ENCODE results near the gene ZNF862.

Gene ZNF862

GRCh38 chr7:149792220-149792595, 46.0 kb upstream of the ZNF862 start:
- Histone ChIP-seq H2BK120ac (ENCODE audit: low read depth, low read length) (no peak overlapping the region), H3K9ac (ENCODE audit: low read length) (no peak overlapping the region), H3K79me2 (ENCODE audit: control insufficient read depth, insufficient read depth, low read length) (no peaks in the 10 kb centered on the region), H3K36me3 (ENCODE audit: control insufficient read depth, insufficient read depth, low read length) (no peaks in the 10 kb centered on the region), H3K4ac (ENCODE audit: low read depth, low read length) (no peak overlapping the region), H3K18ac (ENCODE audit: low read length) (no peak overlapping the region), H4K8ac (ENCODE audit: low read depth, low read length) (no peak overlapping the region), H3K4me3 (ENCODE audit: low read length) (no peak overlapping the region), H3K27me3 (ENCODE audit: insufficient read depth, low read length, poor library complexity) (peaks cover 10% of the 10 kb centered on the region), H3K4me2 (ENCODE audit: low read length) (no peak overlapping the region), H2BK15ac (replicated peaks; ENCODE audit: low read depth) (no peak overlapping the region), H3K79me1 (ENCODE audit: low read length) (no peaks in the 10 kb centered on the region), H3K4me1 (ENCODE audit: control insufficient read depth, low read depth, low read length) (no peaks in the 10 kb centered on the region), H2AK5ac (ENCODE audit: low read length) (no peak overlapping the region), H2BK5ac (ENCODE audit: low read length) (no peak overlapping the region), H3K23ac (ENCODE audit: low read length) (no peak overlapping the region), H3K27ac (ENCODE audit: low read depth, low read length) (no peak overlapping the region), H3K56ac (ENCODE audit: low read length) (no peak overlapping the region), H4K5ac (ENCODE audit: low read length) (no peak overlapping the region)
- WGBS (ENCODE audit: extremely low coverage, insufficient coverage, low lambda C conversion rate): no CpG with 5 or more reads among the region's 15 CpGs
- no peak for DNase-seq

DNA sequence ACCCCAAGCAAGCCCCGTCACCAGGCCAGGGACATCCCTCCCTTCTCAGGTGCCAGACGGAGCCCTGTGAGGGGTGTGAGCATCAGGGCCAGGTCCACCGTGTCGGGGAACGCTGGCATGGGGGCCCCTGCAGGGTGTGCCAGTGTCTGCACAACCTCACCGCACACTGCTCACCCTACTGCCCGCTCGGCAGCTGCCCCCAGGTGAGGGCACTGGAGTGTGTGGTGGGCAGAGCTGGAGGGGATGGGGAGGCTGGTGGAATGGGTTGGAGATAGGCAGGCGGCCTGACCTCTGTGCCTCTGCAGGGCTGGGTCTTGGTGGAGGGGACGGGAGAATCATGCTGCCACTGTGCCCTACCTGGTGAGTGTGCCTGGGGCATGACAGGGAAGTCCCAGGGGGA, 44.9 kb upstream of the ZNF862 start:
- Histone ChIP-seq H2BK15ac (replicated peaks; ENCODE audit: low read depth) (no peak overlapping the region), H2BK5ac (ENCODE audit: low read length) (no peak overlapping the region), H3K23ac (ENCODE audit: low read length) (no peak overlapping the region), H3K4me3 (ENCODE audit: low read length) (no peak overlapping the region), H2AK5ac (ENCODE audit: low read length) (no peak overlapping the region), H4K8ac (ENCODE audit: low read depth, low read length) (no peak overlapping the region), H3K36me3 (ENCODE audit: control insufficient read depth, insufficient read depth, low read length) (no peaks in the 10 kb centered on the region), H3K4me2 (ENCODE audit: low read length) (no peak overlapping the region), H3K79me2 (ENCODE audit: control insufficient read depth, insufficient read depth, low read length) (no peaks in the 10 kb centered on the region), H3K79me1 (ENCODE audit: low read length) (no peaks in the 10 kb centered on the region), H3K27me3 (ENCODE audit: insufficient read depth, low read length, poor library complexity) (peaks cover 8% of the 10 kb centered on the region), H3K9ac (ENCODE audit: low read length) (no peak overlapping the region), H2BK120ac (ENCODE audit: low read depth, low read length) (no peak overlapping the region), H3K27ac (ENCODE audit: low read depth, low read length) (no peak overlapping the region), H3K4ac (ENCODE audit: low read depth, low read length) (no peak overlapping the region), H3K18ac (ENCODE audit: low read length) (no peak overlapping the region), H4K5ac (ENCODE audit: low read length) (no peak overlapping the region), H3K56ac (ENCODE audit: low read length) (no peak overlapping the region), H3K4me1 (ENCODE audit: control insufficient read depth, low read depth, low read length) (no peaks in the 10 kb centered on the region)
- no CpG with 5 or more reads among the region's 10 CpGs for WGBS (ENCODE audit: extremely low coverage, insufficient coverage, low lambda C conversion rate)
- DNase-seq: no peak

GRCh38 chr7:149794661-149795060, 43.5 kb upstream of the ZNF862 start:
- DNase-seq: no peak
- H3K9ac ChIP-seq (ENCODE audit: low read length): no peak overlapping the region
- no peak overlapping the region for H2BK120ac ChIP-seq (ENCODE audit: low read depth, low read length)
- no peak overlapping the region for H3K56ac ChIP-seq (ENCODE audit: low read length)
- no peak overlapping the region for H3K18ac ChIP-seq (ENCODE audit: low read length)
- H2BK15ac ChIP-seq (replicated peaks; ENCODE audit: low read depth): no peak overlapping the region
- H4K8ac ChIP-seq (ENCODE audit: low read depth, low read length): no peak overlapping the region
- H3K36me3 ChIP-seq (ENCODE audit: control insufficient read depth, insufficient read depth, low read length): no peaks in the 10 kb centered on the region
- no peaks in the 10 kb centered on the region for H3K79me1 ChIP-seq (ENCODE audit: low read length)
- H3K27me3 ChIP-seq (ENCODE audit: insufficient read depth, low read length, poor library complexity): peaks cover 8% of the 10 kb centered on the region
- no CpG with 5 or more reads among the region's 6 CpGs for WGBS (ENCODE audit: extremely low coverage, insufficient coverage, low lambda C conversion rate)
- H3K4me2 ChIP-seq (ENCODE audit: low read length): no peak overlapping the region
- H3K79me2 ChIP-seq (ENCODE audit: control insufficient read depth, insufficient read depth, low read length): no peaks in the 10 kb centered on the region
- H3K4me1 ChIP-seq (ENCODE audit: control insufficient read depth, low read depth, low read length): no peaks in the 10 kb centered on the region
- no peak overlapping the region for H3K27ac ChIP-seq (ENCODE audit: low read depth, low read length)
- H3K4me3 ChIP-seq (ENCODE audit: low read length): no peak overlapping the region
- no peak overlapping the region for H3K23ac ChIP-seq (ENCODE audit: low read length)
- no peak overlapping the region for H4K5ac ChIP-seq (ENCODE audit: low read length)
- no peak overlapping the region for H2AK5ac ChIP-seq (ENCODE audit: low read length)
- H3K4ac ChIP-seq (ENCODE audit: low read depth, low read length): no peak overlapping the region
- H2BK5ac ChIP-seq (ENCODE audit: low read length): no peak overlapping the region

- Histone ChIP-seq H3K18ac (ENCODE audit: low read length) (no peak overlapping the region), H3K4ac (ENCODE audit: low read depth, low read length) (no peak overlapping the region), H3K36me3 (ENCODE audit: control insufficient read depth, insufficient read depth, low read length) (no peaks in the 10 kb centered on the region), H2BK5ac (ENCODE audit: low read length) (no peak overlapping the region), H3K79me1 (ENCODE audit: low read length) (no peaks in the 10 kb centered on the region), H3K4me2 (ENCODE audit: low read length) (no peak overlapping the region), H2AK5ac (ENCODE audit: low read length) (no peak overlapping the region), H3K56ac (ENCODE audit: low read length) (no peak overlapping the region), H3K79me2 (ENCODE audit: control insufficient read depth, insufficient read depth, low read length) (no peaks in the 10 kb centered on the region), H2BK120ac (ENCODE audit: low read depth, low read length) (no peak overlapping the region), H3K4me3 (ENCODE audit: low read length) (no peak overlapping the region), H4K8ac (ENCODE audit: low read depth, low read length) (no peak overlapping the region), H3K9ac (ENCODE audit: low read length) (no peak overlapping the region), H3K27me3 (ENCODE audit: insufficient read depth, low read length, poor library complexity) (peaks cover 5% of the 10 kb centered on the region), H2BK15ac (replicated peaks; ENCODE audit: low read depth) (no peak overlapping the region), H3K27ac (ENCODE audit: low read depth, low read length) (no peak overlapping the region), H3K4me1 (ENCODE audit: control insufficient read depth, low read depth, low read length) (no peaks in the 10 kb centered on the region), H3K23ac (ENCODE audit: low read length) (no peak overlapping the region), H4K5ac (ENCODE audit: low read length) (no peak overlapping the region)
- DNase-seq: no peak
- no CpG with 5 or more reads among the region's 10 CpGs for WGBS (ENCODE audit: extremely low coverage, insufficient coverage, low lambda C conversion rate)
Observed at GRCh38 chr7:149795126-149795525, 43.0 kb upstream of the ZNF862 start.

GRCh38 chr7:149796287-149796860, 41.8 kb upstream of the ZNF862 start:
- Histone ChIP-seq H2AK5ac (ENCODE audit: low read length) (no peak overlapping the region), H2BK120ac (ENCODE audit: low read depth, low read length) (no peak overlapping the region), H3K18ac (ENCODE audit: low read length) (no peak overlapping the region), H3K4me3 (ENCODE audit: low read length) (no peak overlapping the region), H3K4ac (ENCODE audit: low read depth, low read length) (no peak overlapping the region), H3K36me3 (ENCODE audit: control insufficient read depth, insufficient read depth, low read length) (no peaks in the 10 kb centered on the region), H3K23ac (ENCODE audit: low read length) (no peak overlapping the region), H3K4me1 (ENCODE audit: control insufficient read depth, low read depth, low read length) (no peaks in the 10 kb centered on the region), H3K4me2 (ENCODE audit: low read length) (no peak overlapping the region), H3K27ac (ENCODE audit: low read depth, low read length) (no peak overlapping the region), H3K9ac (ENCODE audit: low read length) (no peak overlapping the region), H3K27me3 (ENCODE audit: insufficient read depth, low read length, poor library complexity) (no peaks in the 10 kb centered on the region), H3K56ac (ENCODE audit: low read length) (no peak overlapping the region), H4K8ac (ENCODE audit: low read depth, low read length) (no peak overlapping the region), H2BK15ac (replicated peaks; ENCODE audit: low read depth) (no peak overlapping the region), H3K79me1 (ENCODE audit: low read length) (no peaks in the 10 kb centered on the region), H2BK5ac (ENCODE audit: low read length) (no peak overlapping the region), H3K79me2 (ENCODE audit: control insufficient read depth, insufficient read depth, low read length) (no peaks in the 10 kb centered on the region), H4K5ac (ENCODE audit: low read length) (no peak overlapping the region)
- no CpG with 5 or more reads among the region's 19 CpGs for WGBS (ENCODE audit: extremely low coverage, insufficient coverage, low lambda C conversion rate)
- no peak for DNase-seq

DNA sequence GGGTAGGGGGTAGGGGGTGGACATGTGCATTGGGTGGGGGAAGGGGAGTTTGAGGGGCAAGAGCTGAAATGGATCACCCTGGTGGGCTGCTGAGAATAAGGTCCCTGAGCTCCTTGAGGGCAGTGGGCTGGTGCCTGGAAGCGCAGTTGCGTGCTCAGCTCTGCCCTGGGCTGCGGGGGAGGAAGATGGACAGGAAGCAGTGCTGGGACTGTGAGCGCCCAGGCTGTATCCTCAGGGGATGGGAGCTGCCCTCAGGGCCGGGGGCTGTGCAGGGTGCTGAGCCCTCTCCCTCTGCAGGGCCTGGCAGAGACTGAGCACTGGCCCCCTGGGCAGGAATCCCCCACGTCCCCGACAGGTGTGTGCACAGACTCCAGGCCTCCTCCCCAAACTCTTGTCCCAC, 40.4 kb upstream of the ZNF862 start:
- Histone ChIP-seq H3K9ac (ENCODE audit: low read length) (no peak overlapping the region), H4K8ac (ENCODE audit: low read depth, low read length) (no peak overlapping the region)

More for the DNA sequence above, 40.4 kb upstream of the ZNF862 start:
- Histone ChIP-seq H3K4me1 (ENCODE audit: control insufficient read depth, low read depth, low read length) (no peaks in the 10 kb centered on the region), H3K27ac (ENCODE audit: low read depth, low read length) (no peak overlapping the region), H3K4me3 (ENCODE audit: low read length) (no peak overlapping the region), H2AK5ac (ENCODE audit: low read length) (no peak overlapping the region), H3K36me3 (ENCODE audit: control insufficient read depth, insufficient read depth, low read length) (no peaks in the 10 kb centered on the region), H3K4me2 (ENCODE audit: low read length) (no peak overlapping the region), H4K5ac (ENCODE audit: low read length) (no peak overlapping the region), H2BK15ac (replicated peaks; ENCODE audit: low read depth) (no peak overlapping the region), H3K18ac (ENCODE audit: low read length) (no peak overlapping the region), H3K4ac (ENCODE audit: low read depth, low read length) (no peak overlapping the region), H3K23ac (ENCODE audit: low read length) (no peak overlapping the region), H3K79me1 (ENCODE audit: low read length) (no peaks in the 10 kb centered on the region), H2BK5ac (ENCODE audit: low read length) (no peak overlapping the region), H3K27me3 (ENCODE audit: insufficient read depth, low read length, poor library complexity) (no peaks in the 10 kb centered on the region), H2BK120ac (ENCODE audit: low read depth, low read length) (no peak overlapping the region), H3K56ac (ENCODE audit: low read length) (no peak overlapping the region), H3K79me2 (ENCODE audit: control insufficient read depth, insufficient read depth, low read length) (no peaks in the 10 kb centered on the region)
- no peak for DNase-seq
- no CpG with 5 or more reads among the region's 7 CpGs for WGBS (ENCODE audit: extremely low coverage, insufficient coverage, low lambda C conversion rate)

Data from mesendoderm (in vitro differentiated cells).